Measurements from ENCODE around the gene PEPD.

Gene PEPD

DNA sequence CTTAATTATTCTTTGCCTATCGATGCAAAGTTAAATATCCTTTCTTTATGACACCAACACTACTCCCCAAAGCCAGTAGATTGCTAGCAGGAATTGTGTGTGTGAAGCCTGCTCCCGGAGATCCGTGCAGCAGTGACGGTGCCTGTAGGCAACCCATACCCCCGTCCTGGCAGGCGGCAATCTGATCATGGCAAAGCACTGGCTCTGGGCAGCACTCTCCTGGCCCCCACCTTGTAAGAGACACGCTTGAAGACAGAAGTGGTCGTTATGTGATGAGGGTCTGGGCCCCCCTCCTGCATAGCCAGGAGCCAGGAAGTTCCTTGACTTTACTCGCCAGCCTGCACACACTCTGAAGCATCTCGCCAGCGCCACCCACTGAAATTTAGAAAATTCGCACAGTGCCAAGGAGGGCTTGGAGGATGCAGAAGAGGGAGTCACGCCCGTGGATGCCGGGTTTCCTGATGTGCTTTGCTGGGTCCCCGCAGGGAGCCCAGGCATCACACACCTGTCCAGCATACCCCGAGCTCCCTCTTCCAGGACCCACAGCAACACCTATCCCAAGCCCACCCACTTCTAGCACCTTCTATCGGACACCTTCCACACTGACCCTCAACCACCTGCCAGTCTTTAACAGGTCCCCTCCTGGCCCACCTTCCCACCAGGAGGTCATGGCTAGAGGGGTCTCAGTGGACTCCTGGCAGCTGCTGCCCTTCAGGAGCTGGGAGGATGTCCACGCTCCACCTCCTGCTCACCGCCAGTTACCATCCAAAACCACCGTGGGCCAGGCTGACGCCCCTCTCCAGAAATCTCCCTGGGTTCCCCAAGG lies 93.6 kb downstream of the PEPD start:
- H3K4me3 ChIP-seq (ENCODE audit: low read depth, low read length) = no peak overlapping the region
- TF ChIP-seq, protein P1, sequence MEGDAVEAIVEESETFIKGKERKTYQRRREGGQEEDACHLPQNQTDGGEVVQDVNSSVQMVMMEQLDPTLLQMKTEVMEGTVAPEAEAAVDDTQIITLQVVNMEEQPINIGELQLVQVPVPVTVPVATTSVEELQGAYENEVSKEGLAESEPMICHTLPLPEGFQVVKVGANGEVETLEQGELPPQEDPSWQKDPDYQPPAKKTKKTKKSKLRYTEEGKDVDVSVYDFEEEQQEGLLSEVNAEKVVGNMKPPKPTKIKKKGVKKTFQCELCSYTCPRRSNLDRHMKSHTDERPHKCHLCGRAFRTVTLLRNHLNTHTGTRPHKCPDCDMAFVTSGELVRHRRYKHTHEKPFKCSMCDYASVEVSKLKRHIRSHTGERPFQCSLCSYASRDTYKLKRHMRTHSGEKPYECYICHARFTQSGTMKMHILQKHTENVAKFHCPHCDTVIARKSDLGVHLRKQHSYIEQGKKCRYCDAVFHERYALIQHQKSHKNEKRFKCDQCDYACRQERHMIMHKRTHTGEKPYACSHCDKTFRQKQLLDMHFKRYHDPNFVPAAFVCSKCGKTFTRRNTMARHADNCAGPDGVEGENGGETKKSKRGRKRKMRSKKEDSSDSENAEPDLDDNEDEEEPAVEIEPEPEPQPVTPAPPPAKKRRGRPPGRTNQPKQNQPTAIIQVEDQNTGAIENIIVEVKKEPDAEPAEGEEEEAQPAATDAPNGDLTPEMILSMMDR (IDR thresholded peaks at IDR 0.05; ENCODE audit: borderline replicate concordance, insufficient read depth, low read depth, low read length) = no peak

DNA sequence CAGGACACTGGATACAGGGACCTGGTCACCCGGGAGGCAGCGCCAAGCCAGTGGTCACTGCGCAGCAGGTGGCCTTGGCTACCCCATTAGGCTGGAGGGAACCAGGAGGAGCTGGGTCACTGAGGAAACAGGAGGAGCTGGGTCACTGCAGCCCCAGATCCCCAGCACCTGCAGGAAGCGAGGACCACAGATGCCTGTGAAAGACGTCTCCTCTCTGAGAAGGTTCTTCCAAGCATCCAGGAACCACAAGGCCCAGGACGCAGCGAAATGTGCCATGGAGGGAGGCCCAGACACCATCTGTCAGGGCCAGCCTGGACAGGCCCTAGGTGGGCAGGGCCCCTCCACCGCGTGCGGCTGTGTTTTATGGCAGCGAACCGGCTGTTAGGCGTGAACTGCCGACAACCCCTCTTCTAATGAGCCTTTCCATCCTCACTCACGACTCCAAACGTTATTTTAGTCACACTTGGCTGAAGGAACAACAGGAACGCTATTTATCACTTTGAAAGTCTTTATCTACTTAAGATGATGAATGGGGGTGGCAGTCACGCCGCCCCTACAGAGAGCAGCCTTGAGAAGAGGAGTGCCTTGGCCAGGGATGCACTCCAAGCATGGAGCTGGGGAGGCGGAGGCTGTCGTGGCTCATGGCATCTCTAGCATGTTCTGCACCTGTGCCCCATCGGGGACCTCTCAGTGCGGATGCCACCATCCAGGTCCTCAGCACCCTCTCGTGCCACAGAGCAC lies 94.8 kb downstream of the PEPD start:
- no peak overlapping the region for H3K4me3 ChIP-seq (ENCODE audit: low read depth, low read length)
- TF ChIP-seq, protein P1 (IDR thresholded peaks at IDR 0.05; ENCODE audit: borderline replicate concordance, insufficient read depth, low read depth, low read length) = no peak

DNA sequence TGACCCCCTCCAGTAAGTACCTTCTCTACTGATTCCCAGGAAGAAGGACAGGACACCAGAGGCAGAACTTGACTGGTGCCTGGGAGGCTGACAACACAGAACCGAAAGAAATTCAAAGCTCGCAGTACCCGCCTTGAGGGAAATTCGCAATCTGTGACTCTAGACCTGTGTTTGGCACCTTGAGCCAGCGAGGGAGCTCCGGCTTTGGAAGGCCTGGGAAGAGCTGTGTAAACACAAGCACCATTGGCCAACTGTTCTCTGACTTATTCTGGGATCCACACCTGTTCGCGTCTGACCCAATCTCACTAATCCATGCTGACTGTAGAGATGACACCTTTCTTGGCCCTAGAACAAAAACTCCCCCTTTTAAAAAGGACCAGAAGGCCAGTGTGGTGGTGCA lies 97.4 kb downstream of the PEPD start:
- TF ChIP-seq, protein P1 (IDR thresholded peaks at IDR 0.05; ENCODE audit: borderline replicate concordance, insufficient read depth, low read depth, low read length) = no peak
- no peak overlapping the region for H3K4me3 ChIP-seq (ENCODE audit: low read depth, low read length)

DNA sequence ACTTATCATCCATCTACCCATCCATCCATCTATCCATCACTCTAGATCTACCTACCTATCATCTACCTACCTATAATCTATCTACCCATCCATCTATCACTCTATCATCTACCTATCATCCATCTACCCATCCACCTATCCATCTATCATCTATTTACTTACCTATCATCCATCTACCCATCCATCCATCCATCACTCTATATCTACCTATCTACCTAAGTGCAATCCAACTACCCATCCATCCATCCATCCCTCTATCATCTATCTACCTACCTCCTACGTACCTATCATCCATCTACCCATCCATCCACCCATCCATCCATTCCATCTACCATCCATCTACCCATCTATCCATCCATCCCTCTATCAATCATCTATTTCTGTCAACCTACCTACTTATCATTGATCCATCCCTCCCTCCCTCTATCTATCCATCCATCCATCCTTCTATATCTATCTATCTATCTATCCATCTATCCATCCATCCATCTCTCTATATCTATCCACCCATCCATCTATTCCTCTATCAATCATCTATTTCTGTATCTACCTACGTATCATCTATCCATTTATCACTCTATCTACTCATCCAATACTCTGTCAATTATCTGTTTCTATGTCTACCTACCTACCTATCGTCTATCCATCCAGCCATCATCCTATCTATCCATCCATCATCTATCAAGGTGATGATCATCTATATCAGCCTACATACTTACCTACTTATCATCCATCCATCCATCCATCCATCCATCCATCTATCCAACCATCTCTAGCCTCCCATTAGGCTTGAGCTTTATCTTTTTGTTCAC lies 99.0 kb downstream of the PEPD start:
- TF ChIP-seq, protein P1 (IDR thresholded peaks at IDR 0.05; ENCODE audit: borderline replicate concordance, insufficient read depth, low read depth, low read length) = no peak
- no peak overlapping the region for H3K4me3 ChIP-seq (ENCODE audit: low read depth, low read length)

DNA sequence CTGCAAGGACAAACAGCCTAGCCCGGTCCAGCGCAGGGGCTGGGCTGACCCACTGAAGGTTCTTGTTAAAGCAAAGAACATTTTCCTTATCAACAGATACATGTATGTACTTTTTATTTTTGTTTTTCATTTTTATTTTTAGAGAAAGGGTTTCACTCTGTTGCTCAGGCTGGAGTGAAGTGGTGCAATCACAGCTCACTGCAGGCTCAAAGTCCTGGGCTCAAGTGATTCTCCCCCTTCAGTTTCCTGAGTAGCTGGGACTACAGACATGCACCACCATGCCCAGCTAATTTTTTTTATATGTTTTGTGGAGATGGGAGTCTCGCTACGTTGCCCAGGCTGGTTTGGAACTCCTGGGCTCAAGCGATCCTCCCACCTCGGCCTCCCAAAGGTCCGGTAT lies 100.2 kb downstream of the PEPD start:
- TF ChIP-seq, protein P1 (IDR thresholded peaks at IDR 0.05; ENCODE audit: borderline replicate concordance, insufficient read depth, low read depth, low read length) = no peak
- no peak overlapping the region for H3K4me3 ChIP-seq (ENCODE audit: low read depth, low read length)

DNA sequence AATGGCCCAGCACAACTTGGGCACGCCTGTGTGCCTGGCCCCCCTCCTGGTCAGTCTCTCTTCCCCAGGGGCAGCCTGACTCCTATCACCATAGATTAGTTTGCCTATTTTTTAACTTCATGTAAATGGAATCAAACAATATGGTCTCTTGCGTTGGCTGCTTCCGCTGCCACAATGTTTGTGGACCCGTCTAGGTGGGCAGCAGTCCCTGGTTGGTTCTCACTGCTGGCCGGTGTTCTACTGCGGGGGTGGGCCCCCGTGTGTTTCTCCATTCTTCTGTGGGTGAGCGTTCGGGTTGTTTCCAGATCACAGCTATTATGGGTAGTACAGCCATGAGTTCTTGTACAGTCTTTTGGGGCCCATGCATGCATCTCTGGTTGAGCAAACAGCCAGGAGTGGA lies 100.8 kb downstream of the PEPD start:
- no peak overlapping the region for H3K4me3 ChIP-seq (ENCODE audit: low read depth, low read length)
- TF ChIP-seq, protein P1 (IDR thresholded peaks at IDR 0.05; ENCODE audit: borderline replicate concordance, insufficient read depth, low read depth, low read length) = no peak

Measured in GM12875 (cell line).